Endodermal cell (in vitro differentiated cells): Measurements from ENCODE around the gene GPR161. TPM values are rescaled to one million over a fixed set of nuclear protein-coding genes. Genes with fewer than 3 reads are reported as not detected.
"Not testable (repeated sequence)": the region's sequence is repeated elsewhere in the genome, so short reads cannot be mapped to it uniquely, and the experiment has no call there.

Source experiments
- DNase-seq: peaks from one replicate; pipeline ENCODE4 v3.0.0-alpha.2; 2017
- H3K27ac ChIP-seq: 2 replicates; pipeline ENCODE4 v1.5.1; 2013; ENCODE audit warnings: mild to moderate bottlenecking, low read depth, low read length, moderate library complexity
- H3K27me3 ChIP-seq: 2 replicates; pipeline ENCODE4 v1.6.1; 2013; ENCODE audit warnings: mild to moderate bottlenecking, low read length, moderate library complexity; ENCODE audit not compliant: insufficient read depth, control insufficient read depth, poor library complexity, severe bottlenecking
- H3K36me3 ChIP-seq: 2 replicates; pipeline ENCODE4 v1.7.0; 2013; ENCODE audit warnings: mild to moderate bottlenecking, low read length, moderate library complexity; ENCODE audit not compliant: control insufficient read depth, insufficient read depth
- H3K4me1 ChIP-seq: one replicate; pipeline ENCODE4 v1.7.0; 2013; ENCODE audit warnings: low read length; ENCODE audit not compliant: control insufficient read depth, insufficient read depth
- H3K4me3 ChIP-seq: 2 replicates; pipeline ENCODE4 v1.5.1; 2013; ENCODE audit warnings: mild to moderate bottlenecking, low read length, moderate library complexity
- H3K9ac ChIP-seq: 2 replicates; pipeline ENCODE4 v1.6.1; 2013; ENCODE audit warnings: mild to moderate bottlenecking, low read length, moderate library complexity; ENCODE audit not compliant: poor library complexity, severe bottlenecking; ENCODE audit errors: extremely low read depth
- H3K9me3 ChIP-seq: 2 replicates; pipeline ENCODE4 v1.6.1; 2013; ENCODE audit warnings: mild to moderate bottlenecking, low read length, moderate library complexity; ENCODE audit not compliant: control insufficient read depth
- H3K27ac Mint-ChIP-seq: 2 replicates; pipeline ENCODE4 v1.8.0; 2020; ENCODE audit warnings: mixed read lengths
- H3K27me3 Mint-ChIP-seq: 2 replicates; pipeline ENCODE4 v1.8.0; 2021; ENCODE audit warnings: mild to moderate bottlenecking, mixed read lengths; ENCODE audit not compliant: insufficient read depth
- H3K36me3 Mint-ChIP-seq: 2 replicates; pipeline ENCODE4 v1.8.0; 2020; ENCODE audit warnings: low read depth, mixed read lengths
- H3K4me1 Mint-ChIP-seq: 2 replicates; pipeline ENCODE4 v1.8.0; 2020; ENCODE audit warnings: mixed read lengths
- H3K4me3 Mint-ChIP-seq: 2 replicates; pipeline ENCODE4 v1.8.0; 2020; ENCODE audit warnings: mild to moderate bottlenecking, moderate library complexity, mixed read lengths
- H3K9me3 Mint-ChIP-seq: 2 replicates; pipeline ENCODE4 v1.8.0; 2020; ENCODE audit warnings: mild to moderate bottlenecking, mixed read lengths
- WGBS, 2 experiments: methylation state at CpG; one replicate each; pipeline versions ENCODE4 v1.1.5 to v1.1.7; 2013; ENCODE audit warnings: missing lambda C conversion rate in 2 of 2, mixed read lengths in 1 of 2; ENCODE audit not compliant: insufficient coverage in 1 of 2, insufficient read length in 1 of 2; 5-methylcytosine and 5-hydroxymethylcytosine counted together
- total RNA-seq, 2 donors: library from RNA; stranded (reverse); fragmentation: NEBNext Ultra II Directional in 1 of 2; extraction: Animal tissue kit (Norgen Biotek cat#: 25700) in 1 of 2; gene quantifications; 2 replicates in 1 of 2; 3 replicates in 1 of 2; pipeline ENCODE4 v1.2.1, GENCODE V29; 2021
- TF ChIP-seq, protein P1 (sequence below): fragments of 200-600 bp; sonication (generic); conservative IDR thresholded peaks from 2 replicates; pipeline ENCODE4 v1.5.0; 2021; ENCODE audit warnings: antibody characterized with exemption, mild to moderate bottlenecking

Gene GPR161
- total RNA-seq, 2 donors from 2014 or later = 24.0 to 26.6 TPM

DNA sequence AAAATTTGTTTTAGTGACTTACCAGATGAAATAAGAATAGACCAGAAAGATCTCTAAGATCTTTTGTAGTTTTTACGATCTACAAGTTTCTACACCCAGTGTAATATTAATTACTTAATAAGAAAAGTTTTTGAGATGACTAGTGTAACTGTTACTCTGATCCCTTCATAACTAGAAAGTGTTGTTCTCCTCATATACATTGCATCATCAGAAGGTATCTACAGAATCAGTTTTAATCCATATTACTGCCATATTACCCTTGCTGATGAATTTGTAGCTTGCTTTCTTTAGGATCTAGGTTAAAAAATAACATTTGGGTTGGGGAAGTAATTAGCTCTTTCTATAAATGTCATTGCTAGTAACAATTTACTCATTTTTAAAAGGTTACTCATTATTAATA lies 72.5 kb downstream of the GPR161 start:
- H3K4me3 Mint-ChIP-seq = no peak overlapping the region
- no peaks in the 10 kb centered on the region for H3K9me3 ChIP-seq
- H3K27me3 Mint-ChIP-seq = no peaks in the 10 kb centered on the region
- no peak for DNase-seq
- TF ChIP-seq, protein P1, sequence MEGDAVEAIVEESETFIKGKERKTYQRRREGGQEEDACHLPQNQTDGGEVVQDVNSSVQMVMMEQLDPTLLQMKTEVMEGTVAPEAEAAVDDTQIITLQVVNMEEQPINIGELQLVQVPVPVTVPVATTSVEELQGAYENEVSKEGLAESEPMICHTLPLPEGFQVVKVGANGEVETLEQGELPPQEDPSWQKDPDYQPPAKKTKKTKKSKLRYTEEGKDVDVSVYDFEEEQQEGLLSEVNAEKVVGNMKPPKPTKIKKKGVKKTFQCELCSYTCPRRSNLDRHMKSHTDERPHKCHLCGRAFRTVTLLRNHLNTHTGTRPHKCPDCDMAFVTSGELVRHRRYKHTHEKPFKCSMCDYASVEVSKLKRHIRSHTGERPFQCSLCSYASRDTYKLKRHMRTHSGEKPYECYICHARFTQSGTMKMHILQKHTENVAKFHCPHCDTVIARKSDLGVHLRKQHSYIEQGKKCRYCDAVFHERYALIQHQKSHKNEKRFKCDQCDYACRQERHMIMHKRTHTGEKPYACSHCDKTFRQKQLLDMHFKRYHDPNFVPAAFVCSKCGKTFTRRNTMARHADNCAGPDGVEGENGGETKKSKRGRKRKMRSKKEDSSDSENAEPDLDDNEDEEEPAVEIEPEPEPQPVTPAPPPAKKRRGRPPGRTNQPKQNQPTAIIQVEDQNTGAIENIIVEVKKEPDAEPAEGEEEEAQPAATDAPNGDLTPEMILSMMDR = no peak
- no peaks in the 10 kb centered on the region for H3K4me1 Mint-ChIP-seq
- H3K9ac ChIP-seq = no peak overlapping the region
- no peaks in the 10 kb centered on the region for H3K4me1 ChIP-seq
- H3K27ac Mint-ChIP-seq = no peak overlapping the region
- no CpG with 5 or more reads among the region's 1 CpG for WGBS, 2 experiments
- no peaks in the 10 kb centered on the region for H3K9me3 Mint-ChIP-seq
- peaks cover 66% of the 10 kb centered on the region for H3K36me3 ChIP-seq
- H3K36me3 Mint-ChIP-seq = peaks cover 44% of the 10 kb centered on the region
- H3K4me3 ChIP-seq = no peak overlapping the region
- H3K27ac ChIP-seq = no peak overlapping the region
- no peaks in the 10 kb centered on the region for H3K27me3 ChIP-seq

DNA sequence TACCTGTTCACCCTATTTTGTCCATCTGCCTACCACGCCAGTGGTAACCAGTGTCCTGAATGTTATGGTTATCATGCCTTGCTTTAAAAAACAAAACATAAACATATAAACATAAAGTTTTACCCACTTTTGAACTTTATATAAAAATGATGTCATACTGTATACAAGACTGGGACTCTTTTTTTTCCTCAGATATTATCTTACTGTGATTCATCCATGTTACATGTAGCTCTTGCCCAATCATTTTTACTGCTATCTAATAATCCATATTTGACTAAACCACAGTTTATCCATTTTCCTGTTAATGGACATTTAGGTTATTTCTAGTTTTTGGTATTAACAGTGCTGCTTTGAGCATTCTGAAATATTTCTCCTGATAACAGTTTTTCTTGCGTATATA lies 78.8 kb downstream of the GPR161 start:
- peaks cover 30% of the 10 kb centered on the region for H3K36me3 Mint-ChIP-seq
- no peak overlapping the region for H3K4me3 Mint-ChIP-seq
- Histone ChIP-seq H3K9me3 (no peaks in the 10 kb centered on the region), H3K27ac (no peak overlapping the region), H3K36me3 (peaks cover 53% of the 10 kb centered on the region), H3K9ac (no peak overlapping the region), H3K27me3 (no peaks in the 10 kb centered on the region), H3K4me1 (no peaks in the 10 kb centered on the region), H3K4me3 (no peak overlapping the region)
- DNase-seq = no peak
- H3K4me1 Mint-ChIP-seq = no peaks in the 10 kb centered on the region
- H3K27ac Mint-ChIP-seq = no peak overlapping the region
- H3K9me3 Mint-ChIP-seq = peaks cover 4% of the 10 kb centered on the region
- no peaks in the 10 kb centered on the region for H3K27me3 Mint-ChIP-seq
- TF ChIP-seq, protein P1 = no peak
- 83 to 85% methylated on average over 1 of the region's 2 CpGs for WGBS, 2 experiments

DNA sequence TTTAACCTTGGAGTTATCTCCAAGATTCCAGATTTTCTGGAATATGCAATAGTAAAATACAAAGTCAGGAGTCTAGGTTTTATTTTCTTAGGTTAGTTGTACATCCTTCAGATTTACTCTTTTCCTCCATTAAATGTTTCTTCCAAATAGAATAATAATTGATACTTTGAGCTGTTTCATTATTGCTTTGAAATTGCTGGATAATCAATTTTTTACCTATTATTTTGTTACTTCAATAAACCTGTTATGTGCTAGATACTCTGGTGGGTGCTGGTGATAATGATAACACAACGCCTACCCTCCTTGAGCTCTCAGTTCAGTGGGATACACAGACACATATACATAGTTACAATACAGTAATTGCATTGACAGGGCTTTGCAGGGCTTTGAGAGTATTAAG lies 79.4 kb downstream of the GPR161 start:
- TF ChIP-seq, protein P1 = no peak
- no peak overlapping the region for H3K27ac ChIP-seq
- H3K27me3 Mint-ChIP-seq = no peaks in the 10 kb centered on the region
- no peak overlapping the region for H3K4me3 ChIP-seq
- peaks cover 4% of the 10 kb centered on the region for H3K9me3 Mint-ChIP-seq
- H3K27me3 ChIP-seq = no peaks in the 10 kb centered on the region
- no peaks in the 10 kb centered on the region for H3K4me1 ChIP-seq
- no peaks in the 10 kb centered on the region for H3K4me1 Mint-ChIP-seq
- H3K9ac ChIP-seq = no peak overlapping the region
- no peak for DNase-seq
- peaks cover 58% of the 10 kb centered on the region for H3K36me3 ChIP-seq
- peaks cover 30% of the 10 kb centered on the region for H3K36me3 Mint-ChIP-seq
- H3K9me3 ChIP-seq = no peaks in the 10 kb centered on the region
- WGBS, 2 experiments = 100% methylated on average over 1 of the region's 1 CpG; no CpG with 5 or more reads in 1 of the 2 experiments
- no peak overlapping the region for H3K4me3 Mint-ChIP-seq
- H3K27ac Mint-ChIP-seq = no peak overlapping the region

DNA sequence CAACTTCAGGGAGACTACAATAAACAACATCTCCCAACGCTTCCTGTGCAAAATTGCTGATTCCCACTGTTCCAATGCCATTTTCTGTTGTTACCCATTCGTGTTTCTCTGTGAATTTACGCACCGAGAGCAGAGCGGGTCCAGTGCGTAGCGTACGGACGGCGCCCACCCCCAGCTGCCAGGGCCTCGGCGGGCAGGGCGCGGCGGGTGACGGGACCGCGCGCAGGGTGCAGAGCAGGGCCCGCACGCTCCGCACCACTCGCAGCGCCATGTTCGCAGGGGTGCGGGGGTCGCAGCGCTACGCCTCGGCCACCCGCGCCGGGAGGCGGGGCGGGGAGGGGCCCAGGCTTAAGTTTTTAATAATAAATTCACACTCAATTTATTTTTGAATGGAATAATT lies 80.6 kb downstream of the GPR161 start:
- not testable (repeated sequence) for H3K9ac ChIP-seq, H3K27ac Mint-ChIP-seq, H3K4me3 ChIP-seq, H3K4me3 Mint-ChIP-seq, H3K27me3 Mint-ChIP-seq, H3K27ac ChIP-seq, H3K27me3 ChIP-seq, H3K9me3 ChIP-seq, DNase-seq, H3K4me1 ChIP-seq, H3K9me3 Mint-ChIP-seq, H3K4me1 Mint-ChIP-seq
- 94 to 95% methylated on average over 4 to 20 of the region's 35 CpGs for WGBS, 2 experiments
- peaks cover 31% of the 10 kb centered on the region for H3K36me3 Mint-ChIP-seq
- H3K36me3 ChIP-seq = peaks cover 61% of the 10 kb centered on the region
